OCI-LY3 (cell line): Measurements from ENCODE around the gene LUM.

Experiments used
- EZH2phosphoT487 ChIP-seq: fragments of 200-600 bp; shearing (Covaris generic); IDR thresholded peaks from 2 replicates; pipeline ENCODE4 v1.6.1; 2018; ENCODE audit warnings: antibody characterized with exemption, mixed run types, low read depth
- TF ChIP-seq, protein P1 (sequence below): fragments of 200-600, 300-600 bp; sonication (generic); IDR thresholded peaks from 2 replicates; pipeline ENCODE4 v1.5.1; 2014; ENCODE audit warnings: antibody characterized with exemption, low read length, low read depth

DNA sequence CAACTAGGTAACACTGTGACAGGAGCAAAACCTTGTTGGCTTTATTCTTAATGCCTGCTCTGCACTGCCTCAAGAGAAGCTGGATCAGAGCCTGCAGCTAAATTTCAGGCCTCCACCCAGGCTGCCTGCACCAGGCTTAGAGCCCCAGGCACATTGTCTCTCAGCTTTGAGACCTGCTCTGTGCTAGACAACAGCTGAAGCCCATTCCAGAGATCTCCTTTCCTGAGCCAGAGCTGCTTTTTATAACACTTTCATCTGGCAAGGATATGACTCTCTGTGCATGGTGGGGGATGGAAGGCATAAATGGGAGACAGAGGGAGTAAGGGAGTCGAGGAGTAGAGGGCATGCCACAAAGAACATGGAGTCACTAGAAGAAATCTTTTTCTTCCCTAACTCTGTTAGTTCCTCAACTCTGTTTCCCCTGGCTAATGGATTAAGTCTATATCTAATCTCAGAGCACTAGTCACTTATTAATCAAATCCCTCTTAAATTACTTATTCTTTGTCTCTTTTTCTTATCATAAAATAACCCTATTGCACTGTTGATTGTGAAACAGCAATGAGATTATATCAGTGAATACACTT lies 27.1 kb upstream of the LUM start:
- TF ChIP-seq, protein P1, sequence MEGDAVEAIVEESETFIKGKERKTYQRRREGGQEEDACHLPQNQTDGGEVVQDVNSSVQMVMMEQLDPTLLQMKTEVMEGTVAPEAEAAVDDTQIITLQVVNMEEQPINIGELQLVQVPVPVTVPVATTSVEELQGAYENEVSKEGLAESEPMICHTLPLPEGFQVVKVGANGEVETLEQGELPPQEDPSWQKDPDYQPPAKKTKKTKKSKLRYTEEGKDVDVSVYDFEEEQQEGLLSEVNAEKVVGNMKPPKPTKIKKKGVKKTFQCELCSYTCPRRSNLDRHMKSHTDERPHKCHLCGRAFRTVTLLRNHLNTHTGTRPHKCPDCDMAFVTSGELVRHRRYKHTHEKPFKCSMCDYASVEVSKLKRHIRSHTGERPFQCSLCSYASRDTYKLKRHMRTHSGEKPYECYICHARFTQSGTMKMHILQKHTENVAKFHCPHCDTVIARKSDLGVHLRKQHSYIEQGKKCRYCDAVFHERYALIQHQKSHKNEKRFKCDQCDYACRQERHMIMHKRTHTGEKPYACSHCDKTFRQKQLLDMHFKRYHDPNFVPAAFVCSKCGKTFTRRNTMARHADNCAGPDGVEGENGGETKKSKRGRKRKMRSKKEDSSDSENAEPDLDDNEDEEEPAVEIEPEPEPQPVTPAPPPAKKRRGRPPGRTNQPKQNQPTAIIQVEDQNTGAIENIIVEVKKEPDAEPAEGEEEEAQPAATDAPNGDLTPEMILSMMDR, result no peak
- no peak for TF ChIP-seq EZH2phosphoT487
